Endothelial cell (in vitro differentiated cells): Measurements from ENCODE around the gene RPTOR. TPM values are rescaled to one million over a fixed set of nuclear protein-coding genes. Genes with fewer than 3 reads are reported as not detected.

Source experiments
- DNase-seq: peaks from one replicate; pipeline ENCODE4 v3.0.0; 2021; ENCODE audit warnings: low spot score
- H3K27ac Mint-ChIP-seq: one replicate; pipeline ENCODE4 v1.8.0; 2021; ENCODE audit warnings: mixed read lengths, inconsistent platforms; ENCODE audit not compliant: unreplicated experiment
- H3K27me3 Mint-ChIP-seq: one replicate; pipeline ENCODE4 v1.8.0; 2021; ENCODE audit warnings: mild to moderate bottlenecking, moderate library complexity, mixed read lengths, inconsistent platforms; ENCODE audit not compliant: unreplicated experiment
- H3K36me3 Mint-ChIP-seq: one replicate; pipeline ENCODE4 v1.8.0; 2021; ENCODE audit warnings: mild to moderate bottlenecking, low read depth, mixed read lengths, inconsistent platforms; ENCODE audit not compliant: unreplicated experiment
- H3K4me1 Mint-ChIP-seq: one replicate; pipeline ENCODE4 v1.8.0; 2021; ENCODE audit warnings: mild to moderate bottlenecking, mixed read lengths, inconsistent platforms; ENCODE audit not compliant: unreplicated experiment
- H3K4me3 Mint-ChIP-seq: one replicate; pipeline ENCODE4 v1.8.0; 2021; ENCODE audit warnings: mild to moderate bottlenecking, mixed read lengths, inconsistent platforms; ENCODE audit not compliant: unreplicated experiment
- H3K9me3 Mint-ChIP-seq: one replicate; pipeline ENCODE4 v1.8.0; 2021; ENCODE audit warnings: mixed read lengths, inconsistent platforms; ENCODE audit not compliant: unreplicated experiment
- total RNA-seq: library from RNA; stranded (reverse); fragmentation: NEBNext Ultra II Directional; extraction: Animal tissue kit (Norgen Biotek cat#: 25700); gene quantifications from one replicate; pipeline ENCODE4 v1.2.1, GENCODE V29; 2021; ENCODE audit not compliant: unreplicated experiment
- TF ChIP-seq, protein P1 (sequence below): fragments of 200-600 bp; sonication (generic); IDR thresholded peaks from one replicate; pipeline ENCODE4 v1.5.0; 2021; ENCODE audit warnings: antibody characterized with exemption; ENCODE audit not compliant: unreplicated experiment

Gene RPTOR
- total RNA-seq, 1 donor from 2014 or later = 36.7 TPM

DNA sequence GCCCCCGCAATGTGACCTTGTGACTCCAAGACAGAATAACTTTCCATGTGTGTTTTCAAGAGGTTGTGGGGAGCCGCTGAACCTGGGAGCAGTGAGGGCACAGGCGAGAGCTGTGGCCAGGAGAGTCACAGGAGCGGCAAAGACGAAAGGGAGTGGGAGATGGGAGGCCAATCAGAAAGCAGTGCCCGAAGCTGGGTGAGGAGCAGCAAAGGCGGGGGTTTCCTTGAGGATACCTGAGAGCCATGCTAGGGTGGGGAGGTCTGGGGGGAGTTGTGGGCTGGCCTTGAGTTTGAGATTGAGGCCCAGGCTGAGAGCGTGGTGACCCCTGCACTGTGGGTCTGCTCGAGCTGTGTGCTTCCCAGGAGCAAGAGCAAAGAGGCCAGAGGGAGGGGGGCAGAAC, 45.1 kb upstream of the RPTOR start:
- Mint-ChIP-seq H3K27ac (peak overlapping the region; percentile 4), H3K27me3 (peaks cover 10% of the 10 kb centered on the region), H3K4me3 (no peak overlapping the region), H3K36me3 (peaks cover 4% of the 10 kb centered on the region), H3K9me3 (no peaks in the 10 kb centered on the region), H3K4me1 (no peaks in the 10 kb centered on the region)
- TF ChIP-seq, protein P1, sequence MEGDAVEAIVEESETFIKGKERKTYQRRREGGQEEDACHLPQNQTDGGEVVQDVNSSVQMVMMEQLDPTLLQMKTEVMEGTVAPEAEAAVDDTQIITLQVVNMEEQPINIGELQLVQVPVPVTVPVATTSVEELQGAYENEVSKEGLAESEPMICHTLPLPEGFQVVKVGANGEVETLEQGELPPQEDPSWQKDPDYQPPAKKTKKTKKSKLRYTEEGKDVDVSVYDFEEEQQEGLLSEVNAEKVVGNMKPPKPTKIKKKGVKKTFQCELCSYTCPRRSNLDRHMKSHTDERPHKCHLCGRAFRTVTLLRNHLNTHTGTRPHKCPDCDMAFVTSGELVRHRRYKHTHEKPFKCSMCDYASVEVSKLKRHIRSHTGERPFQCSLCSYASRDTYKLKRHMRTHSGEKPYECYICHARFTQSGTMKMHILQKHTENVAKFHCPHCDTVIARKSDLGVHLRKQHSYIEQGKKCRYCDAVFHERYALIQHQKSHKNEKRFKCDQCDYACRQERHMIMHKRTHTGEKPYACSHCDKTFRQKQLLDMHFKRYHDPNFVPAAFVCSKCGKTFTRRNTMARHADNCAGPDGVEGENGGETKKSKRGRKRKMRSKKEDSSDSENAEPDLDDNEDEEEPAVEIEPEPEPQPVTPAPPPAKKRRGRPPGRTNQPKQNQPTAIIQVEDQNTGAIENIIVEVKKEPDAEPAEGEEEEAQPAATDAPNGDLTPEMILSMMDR = no peak
- DNase-seq = no peak

DNA sequence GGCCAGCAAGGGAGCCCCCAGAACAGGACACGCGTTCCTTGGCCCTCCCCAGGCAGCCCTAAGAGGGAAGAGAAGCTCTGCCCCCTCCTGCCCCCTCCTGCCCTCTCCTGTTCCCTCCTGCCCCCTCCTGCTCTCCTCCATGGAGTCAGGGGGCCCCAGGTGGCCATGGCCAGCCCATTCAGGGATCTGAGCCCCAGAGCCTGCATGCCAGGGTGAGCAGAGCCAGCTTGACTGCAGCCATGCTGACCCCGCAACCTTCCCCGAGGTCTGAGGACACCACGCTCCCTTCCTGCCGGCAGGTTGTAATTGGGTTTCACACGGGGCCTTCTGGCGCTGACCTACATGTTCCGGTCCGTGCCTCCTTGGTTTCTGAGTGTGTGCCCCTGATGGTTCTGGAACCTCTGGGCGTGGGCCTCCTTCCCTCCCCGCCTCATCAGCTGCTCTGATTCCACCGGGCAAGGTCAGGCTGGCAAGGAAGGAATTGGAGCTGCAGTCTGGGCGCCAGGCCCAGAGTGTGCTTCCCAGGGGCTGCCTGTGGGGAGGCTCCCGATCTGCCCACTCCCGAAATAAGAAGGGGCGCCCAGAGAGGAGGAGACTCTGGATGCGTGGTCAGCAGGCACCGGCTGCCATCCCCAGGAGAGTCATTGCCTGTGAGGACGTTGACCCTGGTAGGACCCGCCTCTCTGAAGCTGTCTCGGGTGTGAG, 44.5 kb upstream of the RPTOR start:
- Mint-ChIP-seq H3K4me1 (no peaks in the 10 kb centered on the region), H3K27me3 (peaks cover 10% of the 10 kb centered on the region), H3K27ac (no peak overlapping the region), H3K9me3 (no peaks in the 10 kb centered on the region), H3K4me3 (no peak overlapping the region), H3K36me3 (peaks cover 4% of the 10 kb centered on the region)
- TF ChIP-seq, protein P1 = no peak
- DNase-seq = no peak

DNA sequence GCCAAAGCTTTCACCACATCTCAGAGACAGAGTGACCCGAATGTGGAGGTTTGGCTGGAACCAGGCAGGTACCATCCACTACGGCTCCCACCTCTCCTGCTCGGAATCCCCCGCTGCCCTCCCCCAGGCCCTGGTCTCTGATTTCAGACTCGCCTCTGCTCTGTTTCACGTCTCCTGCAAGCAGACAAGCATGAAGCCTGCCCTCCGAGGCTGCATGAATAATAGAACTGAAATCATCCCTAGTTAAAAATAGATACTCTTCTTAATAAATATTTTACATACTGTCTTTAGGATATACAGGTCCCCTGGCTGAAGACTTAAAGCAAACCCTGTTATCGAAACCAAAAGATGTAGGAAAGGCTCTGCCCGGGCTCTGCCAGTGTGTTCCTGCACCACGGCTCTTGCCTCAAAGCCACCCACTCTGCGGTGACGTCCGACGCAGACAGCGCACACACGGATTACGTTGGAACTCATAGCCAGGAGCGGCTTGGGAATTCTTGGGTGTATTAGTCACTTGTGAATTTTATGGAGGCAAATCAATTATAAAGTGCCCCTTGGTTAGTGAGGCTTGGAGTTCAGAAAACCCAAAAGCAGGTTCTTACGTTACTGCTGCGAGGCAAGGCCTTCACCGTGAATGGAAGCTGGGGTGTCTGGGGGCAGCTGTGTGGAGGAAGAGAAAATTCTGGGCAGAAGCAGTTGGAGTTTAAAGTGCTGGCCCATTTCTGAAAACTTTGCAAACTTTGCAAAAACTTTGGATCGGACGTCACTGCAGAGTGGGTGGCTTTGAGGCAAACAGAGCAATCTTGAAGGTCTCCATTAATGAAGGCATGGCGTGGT, 42.7 kb upstream of the RPTOR start:
- no peak overlapping the region for H3K4me3 Mint-ChIP-seq
- no peak for DNase-seq
- TF ChIP-seq, protein P1 = no peak
- H3K4me1 Mint-ChIP-seq = no peaks in the 10 kb centered on the region
- H3K27me3 Mint-ChIP-seq = peaks cover 10% of the 10 kb centered on the region
- no peaks in the 10 kb centered on the region for H3K9me3 Mint-ChIP-seq
- H3K27ac Mint-ChIP-seq = no peak overlapping the region
- peaks cover 4% of the 10 kb centered on the region for H3K36me3 Mint-ChIP-seq

DNA sequence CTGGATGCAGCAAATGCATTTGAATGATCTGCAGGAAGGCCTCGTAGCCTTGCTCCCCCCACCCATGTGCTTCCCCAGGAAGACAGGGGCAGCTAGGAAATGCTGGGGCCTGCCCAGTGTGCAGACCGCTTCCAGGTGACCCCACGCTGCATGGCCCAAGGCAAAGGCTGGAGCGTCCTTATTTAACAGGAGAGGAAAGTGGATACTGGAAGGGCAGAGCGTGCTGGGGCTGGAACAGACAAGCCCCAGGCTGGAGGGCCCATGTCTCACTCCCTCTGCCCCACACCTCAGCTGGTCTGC, 42.1 kb upstream of the RPTOR start:
- Mint-ChIP-seq H3K4me1 (no peaks in the 10 kb centered on the region), H3K27me3 (peaks cover 8% of the 10 kb centered on the region), H3K4me3 (no peak overlapping the region), H3K36me3 (peaks cover 4% of the 10 kb centered on the region), H3K9me3 (no peaks in the 10 kb centered on the region), H3K27ac (no peak overlapping the region)
- TF ChIP-seq, protein P1 = no peak
- DNase-seq = no peak

DNA sequence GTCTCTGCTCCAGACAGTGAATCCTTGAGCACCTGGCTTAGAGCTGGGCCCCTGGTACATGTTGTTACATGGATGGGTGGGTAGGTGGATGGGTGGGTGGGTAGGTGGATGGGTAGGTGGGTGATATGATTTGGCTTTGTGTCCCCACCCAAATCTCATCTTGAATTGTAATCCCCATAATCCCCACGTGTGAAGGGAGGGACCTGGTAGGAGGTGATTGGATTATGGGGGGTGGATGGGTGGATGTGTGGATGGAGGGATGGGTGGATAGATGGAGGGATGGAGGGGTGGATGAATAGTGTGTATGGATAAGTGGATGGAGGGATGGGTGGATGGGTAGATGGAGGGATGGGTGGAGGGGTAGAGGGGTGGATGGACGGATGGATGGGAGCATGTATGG, 41.6 kb upstream of the RPTOR start:
- no peak for DNase-seq
- Mint-ChIP-seq H3K36me3 (peaks cover under 1% of the 10 kb centered on the region), H3K27me3 (peaks cover 4% of the 10 kb centered on the region), H3K9me3 (no peaks in the 10 kb centered on the region), H3K4me1 (no peaks in the 10 kb centered on the region), H3K4me3 (no peak overlapping the region), H3K27ac (no peak overlapping the region)
- TF ChIP-seq, protein P1 = no peak
